CD4-positive, CD25-positive, alpha-beta regulatory T cell (primary cell): ENCODE data around the gene GNG3. TPM values are rescaled to one million over a fixed set of nuclear protein-coding genes. Genes with fewer than 3 reads are reported as not detected.

Source experiments
- ATAC-seq, 2 donors: fragments of 150-1000 bp; cut with Tn5 transposase; one replicate each; pipeline ENCODE4 v1.10.0; 2021; ENCODE audit warnings: low read depth in 2 of 2, moderate number of reproducible peaks in 2 of 2, moderate library complexity in 1 of 2
- DNase-seq, 3 donors: peaks; one replicate each; pipeline versions ENCODE4 v3.0.0 to v3.0.0-alpha.2; 2012 to 2022; ENCODE audit warnings: mixed read lengths in 1 of 3
- H3K27ac ChIP-seq: one replicate; pipeline ENCODE4 v1.7.0; 2013; ENCODE audit warnings: mild to moderate bottlenecking, low read length; ENCODE audit not compliant: insufficient read depth, poor library complexity, severe bottlenecking
- H3K27me3 ChIP-seq: one replicate; pipeline ENCODE4 v1.7.0; 2013; ENCODE audit warnings: low read length; ENCODE audit not compliant: control insufficient read depth, insufficient read depth
- H3K36me3 ChIP-seq: one replicate; pipeline ENCODE4 v1.7.0; 2013; ENCODE audit warnings: mild to moderate bottlenecking, low read length, moderate library complexity; ENCODE audit not compliant: control insufficient read depth, insufficient read depth
- H3K4me1 ChIP-seq: 2 replicates; pipeline ENCODE4 v1.7.0; 2013; ENCODE audit warnings: mild to moderate bottlenecking, low read length; ENCODE audit not compliant: insufficient read depth, control insufficient read depth, poor library complexity, severe bottlenecking
- H3K4me3 ChIP-seq: one replicate; pipeline ENCODE4 v1.7.0; 2013; ENCODE audit warnings: low read depth, mild to moderate bottlenecking, low read length, moderate library complexity
- H3K9me3 ChIP-seq, 2 experiments: 1 replicate in 1 of 2; 2 replicates in 1 of 2; pipeline ENCODE4 v1.7.0; 2013; ENCODE audit warnings: low read length in 2 of 2, mild to moderate bottlenecking in 1 of 2, moderate library complexity in 1 of 2; ENCODE audit not compliant: control insufficient read depth in 2 of 2
- H3K27ac Mint-ChIP-seq, 3 donors: one replicate each; pipeline ENCODE4 v1.8.0; 2020 to 2022; ENCODE audit warnings: mild to moderate bottlenecking in 3 of 3, mixed read lengths in 3 of 3, moderate library complexity in 2 of 3
- H3K27me3 Mint-ChIP-seq: one replicate; pipeline ENCODE4 v1.8.0; 2022; ENCODE audit warnings: mild to moderate bottlenecking, mixed read lengths
- H3K36me3 Mint-ChIP-seq: one replicate; pipeline ENCODE4 v1.8.0; 2020; ENCODE audit warnings: mixed read lengths
- H3K4me1 Mint-ChIP-seq, 4 donors: one replicate each; pipeline ENCODE4 v1.8.0; 2020 to 2022; ENCODE audit warnings: mixed read lengths in 4 of 4, mild to moderate bottlenecking in 1 of 4
- H3K4me3 Mint-ChIP-seq, 4 donors: one replicate each; pipeline ENCODE4 v1.8.0; 2020 to 2022; ENCODE audit warnings: mild to moderate bottlenecking in 4 of 4, mixed read lengths in 4 of 4, moderate library complexity in 3 of 4
- H3K9me3 Mint-ChIP-seq, 7 donors: one replicate each; pipeline ENCODE4 v1.8.0; 2020 to 2022; ENCODE audit warnings: mixed read lengths in 7 of 7, mild to moderate bottlenecking in 3 of 7, moderate library complexity in 2 of 7
- polyA plus RNA-seq, 4 donors: library from polyadenylated mRNA; unstranded; fragments of 300-500 nt; fragmentation: Illumina TruSeq; gene quantifications; one replicate each; pipeline ENCODE4 v1.2.3, GENCODE V29; 2021
- total RNA-seq: library from RNA; stranded (reverse); gene quantifications from one replicate; pipeline ENCODE4 v1.2.3, GENCODE V29; 2022

Gene GNG3
- total and polyA plus RNA-seq, 5 donors from 2014 or later: 0.21 to 0.72 TPM; not detected in 3

- Mint-ChIP-seq H3K36me3 (peaks cover 3% of the 10 kb centered on the region), H3K27ac (peak overlapping the region in 1 of 3 donors; percentile 80), H3K4me3 (peak overlapping the region; percentile 2 to 66 (median 52)), H3K9me3 (no peaks in the 10 kb centered on the region), H3K27me3 (no peaks in the 10 kb centered on the region), H3K4me1 (peaks cover 4 to 34% (median 13%) of the 10 kb centered on the region in 4 donors)
- Histone ChIP-seq H3K36me3 (peaks cover 12% of the 10 kb centered on the region), H3K9me3 (no peaks in the 10 kb centered on the region), H3K4me1 (peaks cover 26% of the 10 kb centered on the region), H3K4me3 (no peak overlapping the region), H3K27ac (no peak overlapping the region), H3K27me3 (no peaks in the 10 kb centered on the region)
- ATAC-seq: no peak
- DNase-seq: no peak
These were observed 47.7 kb downstream of the GNG3 start for GRCh38 chr11:62755086-62755615.

- H3K4me3 ChIP-seq: no peak overlapping the region
These were observed 50.6 kb downstream of the GNG3 start for GRCh38 chr11:62757846-62758788.

More at GRCh38 chr11:62757846-62758788, 50.6 kb downstream of the GNG3 start:
- Histone ChIP-seq H3K27me3 (no peaks in the 10 kb centered on the region), H3K36me3 (peaks cover 3% of the 10 kb centered on the region), H3K27ac (no peak overlapping the region), H3K9me3 (no peaks in the 10 kb centered on the region), H3K4me1 (peaks cover 24% of the 10 kb centered on the region)
- DNase-seq: no peak
- no peak overlapping the region for H3K27ac Mint-ChIP-seq
- peaks cover 4 to 32% (median 20%) of the 10 kb centered on the region in 4 donors for H3K4me1 Mint-ChIP-seq
- peaks cover 3% of the 10 kb centered on the region for H3K36me3 Mint-ChIP-seq
- H3K27me3 Mint-ChIP-seq: peaks cover 7% of the 10 kb centered on the region
- no peak for ATAC-seq
- H3K4me3 Mint-ChIP-seq: no peak overlapping the region
- no peaks in the 10 kb centered on the region for H3K9me3 Mint-ChIP-seq

Other genes starting within 250 kb of the GNG3 start
- 852 TPM for gene AHNAK, start 160.9 kb upstream of the GNG3 start, total RNA-seq
- gene AHNAK, start 160.9 kb upstream of the GNG3 start, polyA plus RNA-seq: 10 to 100 TPM; 22.3 to 59.3 (median 39.5) TPM
- gene EEF1G, start 133.8 kb upstream of the GNG3 start, total RNA-seq: 1,198 TPM
- gene EEF1G, start 133.8 kb upstream of the GNG3 start, polyA plus RNA-seq: 1,000 to 10,000 TPM in 3 of 4 donors, 100 to 1,000 TPM in 1; 775 to 1,680 (median 1,413) TPM
- 22.0 TPM for gene TUT1, start 116.2 kb upstream of the GNG3 start, total RNA-seq
- gene TUT1, start 116.2 kb upstream of the GNG3 start, polyA plus RNA-seq: 10 to 100 TPM in 3 of 4 donors, 1 to 10 TPM in 1; 6.5 to 11.9 (median 10.9) TPM
- gene MTA2, start 105.8 kb upstream of the GNG3 start, total RNA-seq: 172 TPM
- gene MTA2, start 105.8 kb upstream of the GNG3 start, polyA plus RNA-seq: 10 to 100 TPM; 30.3 to 38.6 (median 33.9) TPM
- 165 TPM for gene EML3, start 94.9 kb upstream of the GNG3 start, total RNA-seq
- 10 to 100 TPM; 16.1 to 23.2 (median 16.4) TPM for gene EML3, start 94.9 kb upstream of the GNG3 start, polyA plus RNA-seq
- 1.9 TPM for gene ROM1, start 94.4 kb upstream of the GNG3 start, total RNA-seq
- gene ROM1, start 94.4 kb upstream of the GNG3 start, polyA plus RNA-seq: 1 to 10 TPM in 2 of 4 donors, under 1 TPM in 2; 0.41 to 1.3 (median 0.80) TPM
- 57.5 TPM for gene B3GAT3, start 85.7 kb upstream of the GNG3 start, total RNA-seq
- gene B3GAT3, start 85.7 kb upstream of the GNG3 start, polyA plus RNA-seq: 10 to 100 TPM; 34.3 to 43.1 (median 35.7) TPM
- 169 TPM for gene GANAB, start 61.1 kb upstream of the GNG3 start, total RNA-seq
- 100 to 1,000 TPM; 128 to 138 (median 135) TPM for gene GANAB, start 61.1 kb upstream of the GNG3 start, polyA plus RNA-seq
- 11.7 TPM for gene INTS5, start 54.4 kb upstream of the GNG3 start, total RNA-seq
- 10 to 100 TPM; 33.2 to 49.9 (median 39.2) TPM for gene INTS5, start 54.4 kb upstream of the GNG3 start, polyA plus RNA-seq
- 30.5 TPM for gene C11orf98, start 42.5 kb upstream of the GNG3 start, total RNA-seq
- 100 to 1,000 TPM; 118 to 149 (median 137) TPM for gene C11orf98, start 42.5 kb upstream of the GNG3 start, polyA plus RNA-seq
- gene CSKMT, start 42.4 kb upstream of the GNG3 start, total RNA-seq: 12.3 TPM
- 1 to 10 TPM; 1.9 to 3.8 (median 2.7) TPM for gene CSKMT, start 42.4 kb upstream of the GNG3 start, polyA plus RNA-seq
- 3.5 TPM for gene UQCC3, start 36.0 kb upstream of the GNG3 start, total RNA-seq
- 10 to 100 TPM; 11.0 to 13.9 (median 12.2) TPM for gene UQCC3, start 36.0 kb upstream of the GNG3 start, polyA plus RNA-seq
- 9.9 TPM for gene LBHD1, start 35.4 kb upstream of the GNG3 start, total RNA-seq
- 1 to 10 TPM; 1.8 to 2.6 (median 2.2) TPM for gene LBHD1, start 35.4 kb upstream of the GNG3 start, polyA plus RNA-seq
- 204 TPM for gene UBXN1, start 28.6 kb upstream of the GNG3 start, total RNA-seq
- gene UBXN1, start 28.6 kb upstream of the GNG3 start, polyA plus RNA-seq: 100 to 1,000 TPM; 221 to 252 (median 236) TPM
- gene LRRN4CL, start 18.1 kb upstream of the GNG3 start, total RNA-seq: not detected
- gene LRRN4CL, start 18.1 kb upstream of the GNG3 start, polyA plus RNA-seq: not detected
- gene BSCL2, start 252 bp upstream of the GNG3 start, total RNA-seq: 23.9 TPM
- 10 to 100 TPM; 36.2 to 49.2 (median 42.9) TPM for gene BSCL2, start 252 bp upstream of the GNG3 start, polyA plus RNA-seq
- 52.8 TPM for gene HNRNPUL2, start 19.8 kb downstream of the GNG3 start, total RNA-seq
- 1 to 10 TPM in 3 of 4 donors, under 1 TPM in 1; 0.85 to 1.5 (median 1.2) TPM for gene HNRNPUL2, start 19.8 kb downstream of the GNG3 start, polyA plus RNA-seq
- gene TTC9C, start 20.8 kb downstream of the GNG3 start, total RNA-seq: 19.4 TPM
- gene TTC9C, start 20.8 kb downstream of the GNG3 start, polyA plus RNA-seq: 10 to 100 TPM; 27.6 to 39.5 (median 31.6) TPM
- gene ZBTB3, start 46.5 kb downstream of the GNG3 start, total RNA-seq: 8.5 TPM
- 1 to 10 TPM; 4.8 to 7.2 (median 5.5) TPM for gene ZBTB3, start 46.5 kb downstream of the GNG3 start, polyA plus RNA-seq
- 74.9 TPM for gene POLR2G, start 53.9 kb downstream of the GNG3 start, total RNA-seq
- gene POLR2G, start 53.9 kb downstream of the GNG3 start, polyA plus RNA-seq: 100 to 1,000 TPM; 241 to 286 (median 253) TPM
- 13.1 TPM for gene TAF6L, start 63.7 kb downstream of the GNG3 start, total RNA-seq
- gene TAF6L, start 63.7 kb downstream of the GNG3 start, polyA plus RNA-seq: 1 to 10 TPM; 5.8 to 9.5 (median 7.5) TPM
- gene TMEM179B, start 79.7 kb downstream of the GNG3 start, total RNA-seq: 26.3 TPM
- 100 to 1,000 TPM; 129 to 172 (median 152) TPM for gene TMEM179B, start 79.7 kb downstream of the GNG3 start, polyA plus RNA-seq
- gene TMEM223, start 84.3 kb downstream of the GNG3 start, total RNA-seq: 9.1 TPM
- 10 to 100 TPM; 55.2 to 71.9 (median 69.2) TPM for gene TMEM223, start 84.3 kb downstream of the GNG3 start, polyA plus RNA-seq
- gene NXF1, start 97.8 kb downstream of the GNG3 start, total RNA-seq: 309 TPM
- gene NXF1, start 97.8 kb downstream of the GNG3 start, polyA plus RNA-seq: 10 to 100 TPM; 47.3 to 70.9 (median 64.2) TPM
- 128 TPM for gene STX5, start 124.4 kb downstream of the GNG3 start, total RNA-seq
- gene STX5, start 124.4 kb downstream of the GNG3 start, polyA plus RNA-seq: 10 to 100 TPM; 28.2 to 39.8 (median 35.4) TPM
- gene TEX54, start 125.2 kb downstream of the GNG3 start, total RNA-seq: not detected
- 1 to 10 TPM in 2 of 4 donors, under 1 TPM in 1, not detected in 1; 0.76 to 2.2 (median 2.1) TPM for gene TEX54, start 125.2 kb downstream of the GNG3 start, polyA plus RNA-seq
- gene WDR74, start 131.9 kb downstream of the GNG3 start, total RNA-seq: 201 TPM
- 10 to 100 TPM; 41.6 to 61.1 (median 49.0) TPM for gene WDR74, start 131.9 kb downstream of the GNG3 start, polyA plus RNA-seq
- gene SLC3A2, start 173.2 kb downstream of the GNG3 start, total RNA-seq: 277 TPM
- 100 to 1,000 TPM; 158 to 172 (median 168) TPM for gene SLC3A2, start 173.2 kb downstream of the GNG3 start, polyA plus RNA-seq
- not detected for gene CHRM1, start 213.7 kb downstream of the GNG3 start, total RNA-seq
- gene CHRM1, start 213.7 kb downstream of the GNG3 start, polyA plus RNA-seq: not detected